HFF-Myc (cell line): ENCODE measurements around the gene KCNA2.

Experiments
- DNase-seq: peaks from one replicate; pipeline ENCODE4 v3.0.0-alpha.2; 2011; ENCODE audit warnings: low read depth; ENCODE audit errors: extremely low read depth
- H3K4me3 ChIP-seq: replicated peaks from 2 replicates; pipeline ENCODE4 v1.5.1; 2011; ENCODE audit warnings: low read depth, mild to moderate bottlenecking, control low read depth, low read length
- CTCF ChIP-seq: IDR thresholded peaks from 2 replicates; pipeline ENCODE4 v1.5.1; 2012; ENCODE audit warnings: mild to moderate bottlenecking, low read depth, low read length, control low read depth; ENCODE audit errors: missing control alignments

The KCNA2 gene

GRCh38 chr1:110576441-110576840 lies 29.7 kb downstream of the KCNA2 start:
- no peak for TF ChIP-seq CTCF
- DNase-seq, result no peak
- H3K4me3 ChIP-seq, result no peak overlapping the region

DNA sequence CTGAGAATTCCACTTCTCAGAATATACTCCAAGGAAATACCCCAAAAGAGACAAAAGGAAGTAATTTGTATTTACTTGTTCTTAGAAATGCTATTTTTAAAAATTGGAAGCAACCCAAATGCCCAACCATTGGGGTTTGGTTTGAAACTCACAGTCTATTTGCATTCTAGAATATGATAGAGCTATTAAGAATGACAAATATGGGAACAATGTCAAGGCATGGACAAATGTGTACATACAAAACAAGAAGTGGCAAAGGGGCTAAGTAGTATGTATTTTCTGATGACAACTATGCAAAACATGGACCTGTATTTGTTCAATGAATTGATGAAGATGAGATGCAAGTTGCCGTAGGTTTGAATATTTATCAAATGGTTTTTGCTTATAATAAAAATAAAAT lies 32.8 kb downstream of the KCNA2 start:
- DNase-seq, result no peak
- H3K4me3 ChIP-seq, result no peak overlapping the region
- no peak for TF ChIP-seq CTCF

DNA sequence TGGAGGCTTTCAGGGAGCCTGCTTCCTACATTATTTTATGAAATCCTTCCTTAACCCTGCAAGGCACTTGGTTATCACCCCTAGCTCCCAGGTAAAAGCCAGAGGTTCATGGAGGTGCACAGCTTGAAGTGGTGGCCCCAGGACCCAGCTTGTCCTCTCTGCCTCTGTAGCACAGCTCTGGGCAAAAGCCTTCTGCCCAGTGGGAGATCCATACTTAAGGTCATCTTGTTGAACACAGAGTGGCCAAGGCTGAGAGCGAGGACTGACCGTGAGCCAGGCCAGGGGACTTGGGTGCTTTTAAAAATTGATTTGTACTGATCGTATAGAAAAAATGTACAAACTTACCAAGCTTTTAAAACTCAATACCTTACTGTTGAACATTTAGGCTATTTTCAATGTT lies 33.4 kb downstream of the KCNA2 start:
- DNase-seq, result no peak
- no peak for TF ChIP-seq CTCF
- no peak overlapping the region for H3K4me3 ChIP-seq

- no peak for DNase-seq
- TF ChIP-seq CTCF, result no peak
- no peak overlapping the region for H3K4me3 ChIP-seq
These were observed 35.3 kb downstream of the KCNA2 start for GRCh38 chr1:110570901-110571300.

GRCh38 chr1:110570307-110570706 lies 35.9 kb downstream of the KCNA2 start:
- DNase-seq, result no peak
- no peak overlapping the region for H3K4me3 ChIP-seq
- no peak for TF ChIP-seq CTCF

- no peak overlapping the region for H3K4me3 ChIP-seq
- TF ChIP-seq CTCF, result no peak
- DNase-seq, result no peak
These were observed 39.3 kb downstream of the KCNA2 start for GRCh38 chr1:110566836-110567235.

DNA sequence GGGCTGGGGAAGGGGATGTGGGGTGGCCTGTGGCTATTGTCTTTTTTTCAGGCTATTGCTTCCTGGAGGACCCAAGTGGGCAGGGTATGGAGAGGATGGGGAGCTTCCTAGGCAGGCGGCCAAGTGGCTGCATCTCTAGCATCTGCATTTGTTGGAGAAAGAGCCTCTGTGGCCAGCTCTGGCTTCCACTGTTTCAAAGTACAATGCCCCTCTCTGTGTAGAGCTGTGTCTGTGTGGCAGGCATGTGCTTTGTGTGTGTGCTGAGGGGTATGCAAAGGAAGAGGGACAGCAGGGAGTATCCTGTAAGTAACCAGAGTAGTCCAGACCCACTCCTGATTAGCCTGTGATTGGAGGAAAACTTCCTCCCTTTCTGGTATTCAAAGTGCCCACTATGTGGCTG lies 40.6 kb downstream of the KCNA2 start:
- DNase-seq, result no peak
- no peak for TF ChIP-seq CTCF

More for the DNA sequence above, 40.6 kb downstream of the KCNA2 start:
- no peak overlapping the region for H3K4me3 ChIP-seq
